HepG2 (cell line): ENCODE measurements around the gene SIRT7. TPM values are rescaled to one million over a fixed set of nuclear protein-coding genes. Genes with fewer than 3 reads are reported as not detected.

Experiments used
- E2F2 ChIP-seq: sonication (generic); formaldehyde crosslinking; IDR thresholded peaks from 2 replicates; pipeline ENCODE4 v1.4.0; 2020; ENCODE audit warnings: missing genetic modification reagents, borderline replicate concordance
- HIC2 ChIP-seq: sonication (generic); formaldehyde crosslinking; IDR thresholded peaks from 2 replicates; pipeline ENCODE4 v1.9.0; 2022; ENCODE audit warnings: low read depth, missing genetic modification reagents
- ISL2 ChIP-seq: sonication (generic); formaldehyde crosslinking; IDR thresholded peaks from 2 replicates; pipeline ENCODE4 v1.5.0; 2020; ENCODE audit warnings: missing genetic modification reagents
- JDP2 ChIP-seq: sonication (generic); formaldehyde crosslinking; IDR thresholded peaks from 2 replicates; pipeline ENCODE4 v1.8.1; 2022; ENCODE audit warnings: missing genetic modification reagents, borderline replicate concordance
- MIER3 ChIP-seq: IDR thresholded peaks from 2 replicates; pipeline ENCODE4 v1.6.1; 2016; ENCODE audit warnings: missing compliant biosample characterization, borderline replicate concordance
- TMF1 ChIP-seq: sonication (generic); formaldehyde crosslinking; IDR thresholded peaks from 2 replicates; pipeline ENCODE4 v1.8.1; 2022; ENCODE audit warnings: low read depth, missing genetic modification reagents
- TOPORS ChIP-seq: sonication (generic); formaldehyde crosslinking; IDR thresholded peaks from 2 replicates; pipeline ENCODE4 v1.8.0; 2023; ENCODE audit warnings: mild to moderate bottlenecking, missing genetic modification reagents
- YY1 ChIP-seq: IDR thresholded peaks from 2 replicates; pipeline ENCODE4 v1.6.1; 2011; ENCODE audit warnings: low read length, low read depth, moderate library complexity, mild to moderate bottlenecking; ENCODE audit not compliant: insufficient read depth, insufficient replicate concordance
- ZFP82 ChIP-seq: sonication (generic); formaldehyde crosslinking; IDR thresholded peaks from 2 replicates; pipeline ENCODE4 v1.5.1; 2020; ENCODE audit warnings: mild to moderate bottlenecking, missing genetic modification reagents, borderline replicate concordance
- ZMAT3 ChIP-seq: sonication (generic); formaldehyde crosslinking; conservative IDR thresholded peaks from 2 replicates; pipeline ENCODE4 v1.7.0; 2021; ENCODE audit warnings: missing genetic modification reagents
- ZNF138 ChIP-seq: sonication (generic); formaldehyde crosslinking; IDR thresholded peaks from 2 replicates; pipeline ENCODE4 v1.5.0; 2020; ENCODE audit warnings: mild to moderate bottlenecking, low read depth, missing genetic modification reagents
- ZNF441 ChIP-seq: sonication (generic); formaldehyde crosslinking; IDR thresholded peaks from 2 replicates; pipeline ENCODE4 v1.7.0; 2021; ENCODE audit warnings: missing genetic modification reagents, borderline replicate concordance
- ZNF512 ChIP-seq: sonication (generic); formaldehyde crosslinking; IDR thresholded peaks from 2 replicates; pipeline ENCODE4 v1.4.0; 2020; ENCODE audit warnings: mild to moderate bottlenecking, missing genetic modification reagents
- ZNF574 ChIP-seq: sonication (generic); formaldehyde crosslinking; IDR thresholded peaks from 2 replicates; pipeline ENCODE4 v1.4.0; 2020; ENCODE audit warnings: missing genetic modification reagents
- ZNF616 ChIP-seq: sonication (generic); formaldehyde crosslinking; IDR thresholded peaks from 2 replicates; pipeline ENCODE4 v1.5.0; 2020; ENCODE audit warnings: low read depth, mild to moderate bottlenecking, missing genetic modification reagents
- polyA plus RNA-seq, 8 experiments: library from polyadenylated mRNA; depleted of rRNA in 3 of 8; stranded (reverse) in 7 of 8; unstranded in 1 of 8; fragments of >200 nt; fragmentation: Illumina TruSeq in 4 of 8; extraction: Trizol in 4 of 8; gene quantifications; 2 replicates each; pipeline versions ENCODE4 v1.2.1 to v1.2.3, GENCODE V29; 2011 to 2016; ENCODE audit warnings: low read depth in 4 of 8, missing spikeins in 1 of 8, mixed read lengths in 1 of 8; ENCODE audit not compliant: insufficient read depth in 1 of 8
- total RNA-seq, 5 experiments: library from RNA; depleted of rRNA; stranded (reverse); fragments of >200 nt; fragmentation: Illumina TruSeq; extraction: Trizol; gene quantifications; 2 replicates each; pipeline ENCODE4 v1.2.3, GENCODE V29; 2016; ENCODE audit warnings: low read depth in 1 of 5
- TF ChIP-seq, protein P1 (sequence below): IDR thresholded peaks from 2 replicates; pipeline ENCODE4 v1.6.1; 2016

SIRT7 gene
- total and polyA plus RNA-seq, 2 of the 13 experiments (the other 11 are each of a cell fraction or from before 2014, with no cell fraction given): 8.3 to 24.8 TPM

- TF ChIP-seq E2F2 (CRISPR knock-in tag) (peak; percentile 26; the same call in 1 of the 2 replicates), ZNF616 (peak; percentile 47; the same call in 1 of the 2 replicates), ZFP82 (CRISPR knock-in tag) (peak; percentile 92), ZNF574 (CRISPR knock-in tag) (peak; percentile 73), TMF1 (CRISPR knock-in tag) (0 out of 2 replicates have a peak, but pooled peaks have one; percentile 6), ZNF441 (CRISPR knock-in tag) (0 out of 2 replicates have a peak, but pooled peaks have one; percentile 87), MIER3 (CRISPR knock-in tag) (no peak), ISL2 (CRISPR knock-in tag) (peak; percentile 6; the same call in 1 of the 2 replicates), ZNF512 (CRISPR knock-in tag) (no peak), JDP2 (peak; percentile 39; the same call in 1 of the 2 replicates), ZMAT3 (CRISPR knock-in tag) (0 out of 2 replicates have a peak, but pooled peaks have one; percentile 26), TOPORS (CRISPR knock-in tag) (peak; percentile 83), YY1 (peak; percentile 82), HIC2 (CRISPR knock-in tag) (peak; percentile 5; the same call in 1 of the 2 replicates), ZNF138 (CRISPR knock-in tag) (0 out of 2 replicates have a peak, but pooled peaks have one; percentile 26)
- TF ChIP-seq, protein P1, sequence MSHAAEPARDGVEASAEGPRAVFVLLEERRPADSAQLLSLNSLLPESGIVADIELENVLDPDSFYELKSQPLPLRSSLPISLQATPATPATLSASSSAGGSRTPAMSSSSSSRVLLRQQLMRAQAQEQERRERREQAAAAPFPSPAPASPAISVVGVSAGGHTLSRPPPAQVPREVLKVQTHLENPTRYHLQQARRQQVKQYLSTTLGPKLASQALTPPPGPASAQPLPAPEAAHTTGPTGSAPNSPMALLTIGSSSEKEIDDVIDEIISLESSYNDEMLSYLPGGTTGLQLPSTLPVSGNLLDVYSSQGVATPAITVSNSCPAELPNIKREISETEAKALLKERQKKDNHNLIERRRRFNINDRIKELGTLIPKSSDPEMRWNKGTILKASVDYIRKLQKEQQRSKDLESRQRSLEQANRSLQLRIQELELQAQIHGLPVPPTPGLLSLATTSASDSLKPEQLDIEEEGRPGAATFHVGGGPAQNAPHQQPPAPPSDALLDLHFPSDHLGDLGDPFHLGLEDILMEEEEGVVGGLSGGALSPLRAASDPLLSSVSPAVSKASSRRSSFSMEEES (CRISPR knock-in tag): no peak
Measured at GRCh38 chr17:81959362-81960129, 41.6 kb upstream of the SIRT7 start (continued).
